Kidney (tissue), 14 donors: ENCODE data around the gene RALGPS1. TPM values are rescaled to one million over a fixed set of nuclear protein-coding genes. Genes with fewer than 3 reads are reported as not detected.
A peak's percentile ranks its signal among the peaks of the same experiment; 100 is the strongest.

ENCODE experiments used
- DNase-seq, 5 donors: peaks; one replicate each; pipeline ENCODE4 v3.0.0-alpha.2; 2013 to 2020
- FAIRE-seq: peaks from 2 replicates; lab custom pipeline; 2012; peaks lifted over from hg19 to GRCh38; lab: Jason Lieb, UNC
- H3K27ac ChIP-seq, 2 donors: one replicate each; pipeline ENCODE4 v1.7.0; 2013; ENCODE audit warnings: low read depth in 2 of 2, low read length in 2 of 2, inconsistent platforms in 1 of 2
- H3K27me3 ChIP-seq: one replicate; pipeline ENCODE4 v1.7.1; 2013; ENCODE audit warnings: low read length, inconsistent platforms; ENCODE audit not compliant: control insufficient read depth, insufficient read depth
- H3K36me3 ChIP-seq, 3 donors: one replicate each; pipeline versions ENCODE4 v1.7.0 to v1.7.1; 2013; ENCODE audit warnings: low read length in 3 of 3, control low read depth in 1 of 3, inconsistent platforms in 1 of 3; ENCODE audit not compliant: insufficient read depth in 3 of 3, control insufficient read depth in 2 of 3
- H3K4me1 ChIP-seq, 3 donors: one replicate each; pipeline versions ENCODE4 v1.7.0 to v1.7.1; 2013; ENCODE audit warnings: low read length in 3 of 3, inconsistent platforms in 1 of 3, low read depth in 1 of 3; ENCODE audit not compliant: control insufficient read depth in 2 of 3, insufficient read depth in 2 of 3
- H3K4me3 ChIP-seq, 3 donors: one replicate each; pipeline versions ENCODE4 v1.7.0 to v1.8.1; 2013; ENCODE audit warnings: low read length in 3 of 3, control low read depth in 1 of 3, inconsistent platforms in 1 of 3
- H3K9ac ChIP-seq, 3 donors: one replicate each; pipeline versions ENCODE4 v1.7.0 to v1.7.1; 2013; ENCODE audit warnings: low read length in 3 of 3, control low read depth in 1 of 3, inconsistent platforms in 1 of 3
- H3K9me3 ChIP-seq, 3 donors: one replicate each; pipeline versions ENCODE4 v1.7.0 to v1.7.1; 2013; ENCODE audit warnings: low read length in 3 of 3, control low read depth in 1 of 3, inconsistent platforms in 1 of 3; ENCODE audit not compliant: control insufficient read depth in 2 of 3, insufficient read depth in 1 of 3
- CTCF ChIP-seq: IDR thresholded peaks from 3 replicates; pipeline ENCODE4 v1.5.1; 2012; ENCODE audit warnings: mild to moderate bottlenecking, moderate library complexity, borderline replicate concordance; ENCODE audit not compliant: insufficient read depth; ENCODE audit errors: extremely low read depth
- intact Hi-C: fragments of 100-400 bp; cut with DNase I; formaldehyde crosslinking; loops from one replicate; pipeline ENCODE4 v1.11.1; 2022
- polyA plus RNA-seq: library from polyadenylated mRNA; stranded (reverse); fragments of 350-450 nt; fragmentation: Illumina TruSeq; extraction: RNeasy Lipid Tissue Mini Kit (QIAGEN cat#74804); gene quantifications from one replicate; pipeline ENCODE4 v1.2.3, GENCODE V29; 2014; ENCODE audit warnings: low read depth, low replicate concordance; ENCODE audit not compliant: insufficient read depth
- total RNA-seq: library from RNA; stranded (reverse); fragmentation: NEBNext Ultra II Directional; extraction: Animal tissue kit (Norgen Biotek cat#: 25700); gene quantifications from one replicate; pipeline ENCODE4 v1.2.1, GENCODE V29; 2021
- donor health status: control.
- donor health status: control.
- donor health status: control.
- donor health status: control.
- donor health status: control.
- donor health status: DM: yes; HTN: yes; CAD: no.
- donor health status: Normal renal cell carcinoma (clear cell type).

The RALGPS1 gene
- total and polyA plus RNA-seq, 2 donors from 2014 or later, result 9.4 to 25.2 TPM

GRCh38 chr9:126956917-126957686, 42.5 kb downstream of the RALGPS1 start:
- Histone ChIP-seq H3K36me3 (no peaks in the 10 kb centered on the region), H3K4me1 (peaks cover 0 to 15% (median 6%) of the 10 kb centered on the region in 3 donors), H3K27ac (peak overlapping the region in 1 of 2 donors; percentile 34), H3K4me3 (no peak overlapping the region), H3K9me3 (no peaks in the 10 kb centered on the region), H3K27me3 (no peaks in the 10 kb centered on the region), H3K9ac (no peak overlapping the region)
- TF ChIP-seq CTCF, result no peak
- no peak for DNase-seq
- no peak for FAIRE-seq
- intact Hi-C loops, result no loop called here

DNA sequence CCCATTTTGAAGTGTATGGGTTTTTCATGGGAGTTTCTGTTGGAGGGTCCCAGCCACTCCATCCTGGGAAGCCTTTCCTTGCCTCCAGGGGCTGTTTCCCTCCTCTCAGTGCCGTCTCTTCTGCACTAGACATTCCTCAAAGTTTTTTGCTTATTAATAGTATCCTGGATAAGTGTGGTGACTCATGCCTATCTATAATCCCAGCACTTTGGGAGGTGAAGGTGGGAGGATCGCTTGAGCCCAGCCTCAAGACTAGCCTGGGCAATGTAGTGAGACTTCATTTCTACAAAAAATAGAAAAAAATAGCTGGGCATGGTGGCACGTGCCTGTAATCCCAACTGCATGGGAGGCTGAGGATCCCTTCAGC, 43.1 kb downstream of the RALGPS1 start:
- Histone ChIP-seq H3K36me3 (no peaks in the 10 kb centered on the region), H3K9me3 (no peaks in the 10 kb centered on the region)

GRCh38 chr9:126959336-126959735, 44.8 kb downstream of the RALGPS1 start:
- no peak overlapping the region for H3K27ac ChIP-seq
- FAIRE-seq (no peak), DNase-seq (no peak)
- peaks cover 0 to 18% (median 15%) of the 10 kb centered on the region in 3 donors for H3K4me1 ChIP-seq
- TF ChIP-seq CTCF, result no peak
- H3K36me3 ChIP-seq, result no peaks in the 10 kb centered on the region
- no peaks in the 10 kb centered on the region for H3K27me3 ChIP-seq
- no peak overlapping the region for H3K4me3 ChIP-seq
- intact Hi-C loops, result no loop called here
- H3K9ac ChIP-seq, result no peak overlapping the region
- H3K9me3 ChIP-seq, result no peaks in the 10 kb centered on the region

More for the DNA sequence above, 43.1 kb downstream of the RALGPS1 start:
- no peak overlapping the region for H3K9ac ChIP-seq
- no peak for DNase-seq
- FAIRE-seq, result no peak
- no peak for TF ChIP-seq CTCF
- intact Hi-C loops, result no loop called here
- no peak overlapping the region for H3K27ac ChIP-seq
- H3K4me1 ChIP-seq, result peaks cover 0 to 16% (median 7%) of the 10 kb centered on the region in 3 donors
- no peaks in the 10 kb centered on the region for H3K27me3 ChIP-seq
- no peak overlapping the region for H3K4me3 ChIP-seq
